Measurements from ENCODE around the gene SH3BGRL2.
A peak's percentile ranks its signal among the peaks of the same experiment; 100 is the strongest.
"Not testable (repeated sequence)": the region's sequence is repeated elsewhere in the genome, so short reads cannot be mapped to it uniquely, and the experiment has no call there.

The SH3BGRL2 gene

GRCh38 chr6:79704200-79704599, 73.1 kb downstream of the SH3BGRL2 start:
- no peak for DNase-seq

GRCh38 chr6:79705456-79705995, 74.4 kb downstream of the SH3BGRL2 start:
- no peak for DNase-seq

GRCh38 chr6:79706527-79706926, 75.4 kb downstream of the SH3BGRL2 start:
- DNase-seq, result no peak

GRCh38 chr6:79707621-79708020, 76.5 kb downstream of the SH3BGRL2 start:
- no peak for DNase-seq

- DNase-seq, result no peak
These were observed 77.1 kb downstream of the SH3BGRL2 start for GRCh38 chr6:79708095-79708791.

GRCh38 chr6:79710127-79710526, 79.0 kb downstream of the SH3BGRL2 start:
- no peak for DNase-seq

GRCh38 chr6:79711167-79711566, 80.0 kb downstream of the SH3BGRL2 start:
- no peak for DNase-seq

- DNase-seq, result no peak
These were observed 81.0 kb downstream of the SH3BGRL2 start for GRCh38 chr6:79712144-79712543.

GRCh38 chr6:79712616-79713135, 81.5 kb downstream of the SH3BGRL2 start:
- no peak for DNase-seq

GRCh38 chr6:79713701-79714322, 82.7 kb downstream of the SH3BGRL2 start:
- peak; percentile 24 for DNase-seq

- DNase-seq, result no peak
These were observed 86.9 kb downstream of the SH3BGRL2 start for GRCh38 chr6:79717989-79718388.

GRCh38 chr6:79718509-79719247, 87.5 kb downstream of the SH3BGRL2 start:
- no peak for DNase-seq

GRCh38 chr6:79719248-79719960, 88.3 kb downstream of the SH3BGRL2 start:
- DNase-seq, result no peak

GRCh38 chr6:79724816-79725215, 93.7 kb downstream of the SH3BGRL2 start:
- no peak for DNase-seq

- DNase-seq, result no peak
These were observed 100.3 kb downstream of the SH3BGRL2 start for GRCh38 chr6:79731471-79731870.

GRCh38 chr6:79733388-79733787, 102.3 kb downstream of the SH3BGRL2 start:
- DNase-seq, result no peak

GRCh38 chr6:79734374-79734773, 103.2 kb downstream of the SH3BGRL2 start:
- DNase-seq, result no peak

GRCh38 chr6:79735183-79735582, 104.1 kb downstream of the SH3BGRL2 start:
- DNase-seq, result no peak

- DNase-seq, result no peak
These were observed 106.0 kb downstream of the SH3BGRL2 start for GRCh38 chr6:79737172-79737571.

- no peak for DNase-seq
These were observed 110.9 kb downstream of the SH3BGRL2 start for GRCh38 chr6:79742030-79742429.

- DNase-seq, result not testable (repeated sequence)
These were observed 114.2 kb downstream of the SH3BGRL2 start for GRCh38 chr6:79745282-79745681.

GRCh38 chr6:79746325-79746724, 115.2 kb downstream of the SH3BGRL2 start:
- not testable (repeated sequence) for DNase-seq

GRCh38 chr6:79750806-79751205, 119.7 kb downstream of the SH3BGRL2 start:
- no peak for DNase-seq
